DOHH2 (cell line): ENCODE results near the gene TOGARAM2.

Experiments
- EZH2phosphoT487 ChIP-seq: fragments of 200-600 bp; sonication (generic); IDR thresholded peaks from 2 replicates; pipeline ENCODE4 v1.6.1; 2017; ENCODE audit warnings: borderline replicate concordance, mild to moderate bottlenecking, antibody characterized with exemption, low read length, moderate library complexity, mixed read lengths
- TF ChIP-seq, protein P1 (sequence below): fragments of 200-600 bp; sonication (generic); IDR thresholded peaks from one replicate; pipeline ENCODE4 v1.5.1; 2014; ENCODE audit warnings: antibody characterized with exemption, mild to moderate bottlenecking, low read depth, low read length; ENCODE audit not compliant: poor library complexity, severe bottlenecking

- TF ChIP-seq, protein P1, sequence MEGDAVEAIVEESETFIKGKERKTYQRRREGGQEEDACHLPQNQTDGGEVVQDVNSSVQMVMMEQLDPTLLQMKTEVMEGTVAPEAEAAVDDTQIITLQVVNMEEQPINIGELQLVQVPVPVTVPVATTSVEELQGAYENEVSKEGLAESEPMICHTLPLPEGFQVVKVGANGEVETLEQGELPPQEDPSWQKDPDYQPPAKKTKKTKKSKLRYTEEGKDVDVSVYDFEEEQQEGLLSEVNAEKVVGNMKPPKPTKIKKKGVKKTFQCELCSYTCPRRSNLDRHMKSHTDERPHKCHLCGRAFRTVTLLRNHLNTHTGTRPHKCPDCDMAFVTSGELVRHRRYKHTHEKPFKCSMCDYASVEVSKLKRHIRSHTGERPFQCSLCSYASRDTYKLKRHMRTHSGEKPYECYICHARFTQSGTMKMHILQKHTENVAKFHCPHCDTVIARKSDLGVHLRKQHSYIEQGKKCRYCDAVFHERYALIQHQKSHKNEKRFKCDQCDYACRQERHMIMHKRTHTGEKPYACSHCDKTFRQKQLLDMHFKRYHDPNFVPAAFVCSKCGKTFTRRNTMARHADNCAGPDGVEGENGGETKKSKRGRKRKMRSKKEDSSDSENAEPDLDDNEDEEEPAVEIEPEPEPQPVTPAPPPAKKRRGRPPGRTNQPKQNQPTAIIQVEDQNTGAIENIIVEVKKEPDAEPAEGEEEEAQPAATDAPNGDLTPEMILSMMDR = no peak
- TF ChIP-seq EZH2phosphoT487 = no peak
These were observed 65.2 kb downstream of the TOGARAM2 start for GRCh38 chr2:29046321-29046720.
